IMR-90 (cell line): Measurements from ENCODE around the gene CD2AP.

Experiments
- CTCF ChIP-seq: conservative IDR thresholded peaks from 2 replicates; pipeline ENCODE4 v1.5.1; 2012; ENCODE audit warnings: mild to moderate bottlenecking, low read depth, low read length, improper control_type of control experiment
- MAZ ChIP-seq: IDR thresholded peaks from 2 replicates; pipeline ENCODE4 v1.6.1; 2012; ENCODE audit warnings: low read depth, mild to moderate bottlenecking, low read length, improper control_type of control experiment, moderate library complexity, borderline replicate concordance
- MXI1 ChIP-seq: IDR thresholded peaks from 2 replicates; pipeline ENCODE4 v1.6.1; 2012; ENCODE audit warnings: low read depth, mild to moderate bottlenecking, low read length, moderate library complexity, borderline replicate concordance
- POLR2A ChIP-seq: IDR thresholded peaks from 2 replicates; pipeline ENCODE4 v1.6.1; 2012; ENCODE audit warnings: mild to moderate bottlenecking, low read depth, low read length
- RCOR1 ChIP-seq: IDR thresholded peaks from 2 replicates; pipeline ENCODE4 v1.6.1; 2012; ENCODE audit warnings: mild to moderate bottlenecking, low read length, improper control_type of control experiment; ENCODE audit not compliant: insufficient replicate concordance
- RFX5 ChIP-seq: IDR thresholded peaks from 2 replicates; pipeline ENCODE4 v1.8.0; 2012; ENCODE audit warnings: low read depth, mild to moderate bottlenecking, low read length, moderate library complexity
- SMC3 ChIP-seq: fragments of 150-350 bp; IDR thresholded peaks from 2 replicates; pipeline ENCODE4 v1.6.1; 2016; ENCODE audit warnings: low read depth, mild to moderate bottlenecking, antibody characterized with exemption, low read length, moderate library complexity

- TF ChIP-seq CTCF (no peak), RFX5 (no peak), POLR2A (no peak), SMC3 (no peak), MXI1 (no peak), RCOR1 (no peak), MAZ (no peak)
Measured at GRCh38 chr6:47663462-47664216, 186.1 kb downstream of the CD2AP start.
